Activated CD4-positive, alpha-beta T cell treated with anti-CD3 and anti-CD28 coated beads, Interleukin-2, amount 50 U/mL, for 4 hours (primary cell): ENCODE measurements around the gene SSX2IP.

Source experiments
- DNase-seq, 2 experiments: peaks; one replicate each; pipeline ENCODE4 v3.0.0-alpha.2; 2020

Gene SSX2IP

GRCh38 chr1:84708031-84708430, 17.8 kb upstream of the SSX2IP start:
- DNase-seq, result no peak

DNA sequence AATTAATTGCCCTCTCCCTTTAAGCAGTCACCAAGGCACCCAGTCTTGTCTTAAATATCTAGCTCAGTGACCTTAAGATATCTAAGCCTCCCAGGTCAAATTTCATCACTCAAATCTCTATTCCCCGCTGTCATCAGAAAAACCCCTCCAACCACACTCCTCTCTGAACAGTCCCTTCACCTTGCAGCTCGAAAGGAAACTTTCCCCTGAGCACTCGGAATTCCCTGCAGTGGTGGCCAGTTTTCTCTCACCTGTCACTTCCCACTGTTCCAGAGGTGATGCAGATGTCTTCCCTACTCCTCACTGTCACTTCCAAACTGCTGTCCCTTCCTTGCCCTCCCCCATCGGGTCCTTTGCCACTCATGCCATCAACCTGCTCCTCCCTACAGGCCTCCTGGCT, 15.3 kb upstream of the SSX2IP start:
- DNase-seq, result no peak

GRCh38 chr1:84704872-84705417, 14.7 kb upstream of the SSX2IP start:
- no peak for DNase-seq

DNA sequence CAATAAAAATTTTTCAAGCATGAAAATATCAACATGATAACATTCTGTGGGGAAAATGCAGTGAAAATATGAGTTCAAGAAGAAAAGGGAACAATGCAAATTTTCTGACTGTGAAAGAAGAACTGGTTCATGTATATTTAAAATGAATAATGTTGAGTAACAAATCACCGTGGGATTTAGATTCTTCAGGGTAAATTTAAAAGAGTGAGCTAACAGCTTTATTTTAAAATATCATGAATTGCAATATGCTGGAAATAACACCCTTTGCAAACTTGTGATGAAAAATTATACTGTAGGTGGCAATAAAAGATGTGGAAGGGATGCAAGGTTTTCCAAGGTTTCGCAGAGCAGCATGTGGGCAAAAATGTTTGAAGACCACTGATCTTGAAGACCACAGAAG, 13.2 kb upstream of the SSX2IP start:
- no peak for DNase-seq

DNA sequence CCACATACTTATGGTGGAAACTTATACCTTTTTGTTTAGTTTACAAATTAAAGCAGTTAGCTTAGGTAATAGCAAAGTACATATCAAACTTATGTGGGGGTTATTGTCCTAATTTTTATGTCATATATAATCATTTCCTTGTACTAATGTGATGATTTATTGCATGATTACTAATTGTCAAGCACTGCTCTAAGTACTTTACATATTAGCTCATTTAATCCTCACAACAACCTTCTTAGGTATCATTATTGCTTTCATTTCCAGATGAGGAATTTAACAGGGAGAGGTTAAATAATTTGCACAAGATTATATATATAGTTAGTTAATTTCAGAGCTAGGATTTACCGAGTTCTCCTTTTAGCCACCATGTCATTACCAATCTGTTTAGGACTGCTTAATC, 11.9 kb upstream of the SSX2IP start:
- no peak for DNase-seq

GRCh38 chr1:84701376-84701775, 11.1 kb upstream of the SSX2IP start:
- DNase-seq, result no peak

DNA sequence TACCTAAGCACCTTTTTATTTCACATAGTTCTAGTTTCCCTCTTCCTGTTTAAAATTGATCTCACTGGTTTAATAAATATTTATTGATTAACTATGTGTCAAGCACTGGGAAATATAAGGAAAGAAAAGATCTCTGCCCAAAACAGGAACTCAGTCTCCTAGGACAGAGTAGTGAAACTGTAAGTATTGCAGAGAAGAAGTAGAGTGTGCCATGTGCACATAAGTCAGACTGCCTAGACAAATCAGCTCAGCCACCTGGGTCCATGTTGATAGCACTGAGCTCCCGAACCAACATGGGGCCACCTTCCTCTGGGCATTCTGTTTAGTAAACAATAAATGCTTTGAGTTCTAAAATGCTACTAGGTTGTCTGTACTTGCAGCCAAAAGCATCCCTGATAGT, 9.8 kb upstream of the SSX2IP start:
- no peak for DNase-seq

GRCh38 chr1:84698151-84699110, 8.2 kb upstream of the SSX2IP start:
- DNase-seq, result no peak

GRCh38 chr1:84693785-84694184, 3.5 kb upstream of the SSX2IP start:
- no peak for DNase-seq

DNA sequence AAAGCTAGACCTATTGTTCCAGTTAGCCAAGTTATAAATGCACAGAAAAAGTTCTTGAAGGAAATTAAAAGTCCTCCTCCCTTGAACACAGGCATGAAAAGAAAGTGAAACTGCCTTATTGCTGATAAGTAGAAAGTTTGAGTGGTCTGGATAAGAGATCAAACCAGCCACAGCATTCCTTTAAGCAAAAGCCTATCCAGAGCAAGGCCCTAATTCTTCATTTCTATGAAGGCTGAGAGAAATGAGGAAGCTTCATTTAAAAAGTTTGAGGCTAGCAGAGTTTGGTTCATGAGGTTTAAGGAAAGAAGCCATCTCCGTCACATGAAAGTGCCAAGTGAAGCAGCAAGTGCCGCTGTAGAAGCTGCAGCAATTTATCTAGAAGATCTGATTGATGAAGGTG, 2.7 kb upstream of the SSX2IP start:
- DNase-seq, result no peak

DNA sequence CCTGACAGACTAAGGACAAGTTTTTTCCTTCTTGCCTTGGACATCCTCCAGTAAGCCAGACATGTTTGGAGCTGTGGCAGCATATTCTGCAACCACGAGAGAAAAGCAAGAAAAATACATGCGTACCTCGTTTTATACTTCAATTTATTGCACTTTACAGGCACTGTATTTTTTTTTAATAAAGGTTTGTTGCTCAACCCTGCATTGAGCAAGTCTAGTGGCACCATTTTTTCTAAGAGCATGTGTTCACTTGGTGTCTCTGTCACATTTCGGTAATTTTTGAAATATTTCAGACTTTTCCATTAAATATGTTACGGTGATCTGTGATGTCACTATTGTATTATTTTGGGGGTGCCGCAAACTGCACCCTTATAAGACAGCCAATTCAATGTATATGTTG, 2.1 kb upstream of the SSX2IP start:
- DNase-seq, result no peak

GRCh38 chr1:84691122-84691783, 992 bp upstream of the SSX2IP start:
- no peak for DNase-seq

DNA sequence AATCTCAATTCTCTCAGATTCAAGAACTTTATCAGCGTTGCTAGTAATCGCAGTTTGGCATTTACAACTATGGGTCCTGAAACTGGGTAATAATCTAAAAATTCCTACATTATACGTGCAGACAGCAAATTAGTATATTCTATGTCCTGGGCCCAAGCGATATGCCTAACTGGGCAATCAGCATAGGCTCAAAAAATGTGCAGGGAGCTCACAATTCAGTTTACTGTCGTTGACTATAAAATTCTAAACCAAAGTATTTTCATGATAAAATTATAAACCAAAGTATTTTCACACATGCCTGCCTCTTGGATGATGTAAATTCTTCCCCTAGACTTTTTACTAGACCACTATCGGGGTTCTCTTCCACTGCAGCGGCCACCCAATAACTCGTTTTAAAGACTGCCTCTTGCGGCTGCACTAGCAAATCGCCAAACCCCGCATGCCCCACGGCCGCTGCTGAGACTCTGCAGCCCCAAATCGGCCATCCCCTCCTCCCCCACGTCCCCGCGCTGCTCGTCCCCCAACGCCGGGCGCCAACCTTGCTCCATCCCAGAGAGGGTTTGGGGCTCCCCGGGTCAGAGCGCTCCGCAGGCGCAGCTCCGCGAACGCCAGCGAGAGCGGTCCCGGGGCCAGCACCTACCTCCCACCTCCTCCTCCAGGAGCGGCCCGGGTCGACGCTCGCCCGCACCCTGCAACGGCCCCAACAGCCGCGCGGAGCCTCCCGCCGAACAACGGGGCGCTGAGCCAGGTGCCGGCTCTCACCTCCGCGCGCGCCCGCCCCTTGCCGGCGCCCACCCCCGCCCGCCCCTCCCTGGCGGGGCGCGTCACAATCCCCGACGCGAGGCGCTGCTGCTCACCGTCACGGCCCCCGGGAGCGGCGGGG, 506 bp downstream of the SSX2IP start:
- peak in 1 of 2 experiments; percentile 13 for DNase-seq

GRCh38 chr1:84688463-84689061, 1.7 kb downstream of the SSX2IP start:
- DNase-seq, result no peak

DNA sequence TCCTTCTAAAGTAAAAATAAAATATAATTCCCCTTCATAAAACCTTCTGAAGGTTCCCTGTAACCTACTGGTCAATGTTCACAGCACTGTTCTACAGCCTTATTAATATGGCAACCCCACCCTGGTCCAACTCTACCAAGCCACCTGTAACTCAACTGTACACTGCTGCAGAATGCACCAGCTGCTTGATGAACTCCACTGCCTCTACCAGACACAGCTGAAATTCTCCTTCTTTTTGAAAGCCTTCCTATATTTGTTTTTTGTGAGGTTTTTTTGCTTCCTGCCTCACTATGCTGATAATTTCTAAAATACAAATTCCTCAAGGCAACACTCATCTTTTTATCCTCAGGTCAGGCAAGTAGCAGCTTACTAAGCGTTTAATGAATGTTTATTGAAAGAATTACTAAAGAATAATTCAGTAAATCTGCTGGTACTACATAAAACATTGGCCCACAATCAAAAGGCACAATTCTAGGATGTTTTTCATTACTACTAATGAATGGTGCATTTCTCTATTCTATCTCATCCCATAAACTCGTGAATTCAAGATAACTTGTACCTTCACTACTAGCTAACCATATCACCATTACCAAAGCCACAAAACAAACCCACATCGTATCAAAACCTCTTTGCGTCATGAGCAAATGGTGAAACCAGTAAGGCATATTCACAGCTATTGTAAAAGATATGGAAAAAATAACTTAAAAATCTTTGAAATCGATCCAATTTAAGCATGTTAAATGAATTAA, 2.4 kb downstream of the SSX2IP start:
- DNase-seq, result no peak

DNA sequence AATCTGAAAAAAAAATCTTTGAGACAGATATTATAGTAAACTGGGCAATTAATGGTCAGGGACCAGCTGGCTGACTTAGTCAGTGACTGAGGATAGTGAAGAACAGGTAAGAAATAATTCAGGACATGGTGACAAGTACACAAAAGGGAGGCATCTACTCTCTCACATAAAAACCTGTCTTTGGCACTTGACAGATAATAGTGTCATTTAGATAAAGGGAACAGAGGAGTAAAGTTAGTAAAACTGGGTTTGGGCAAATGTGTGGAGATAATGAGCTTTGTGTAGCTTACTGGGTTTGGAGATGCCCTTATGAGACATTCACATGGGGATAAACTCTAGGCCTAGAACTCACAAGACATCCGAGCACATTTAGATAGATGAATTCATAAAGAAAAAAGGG, 4.0 kb downstream of the SSX2IP start:
- DNase-seq, result no peak

DNA sequence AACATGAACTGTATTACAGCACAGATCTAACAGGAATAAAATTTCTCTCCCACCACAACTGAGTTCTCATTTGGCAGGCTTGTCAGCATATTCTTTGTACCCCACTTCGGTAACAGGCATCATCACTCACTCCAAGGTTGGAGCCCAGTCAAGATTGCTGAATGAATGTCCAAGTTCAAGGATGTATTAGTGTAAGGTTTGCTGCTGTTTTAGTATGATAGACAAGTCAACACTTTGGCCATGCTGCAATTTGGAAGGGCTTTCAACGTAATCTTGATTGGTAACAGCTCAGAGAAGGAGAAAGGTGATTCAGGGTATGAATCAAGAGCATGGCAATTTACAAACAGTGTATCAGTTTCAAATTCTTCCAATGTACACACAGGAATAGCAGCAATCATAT, 6.8 kb downstream of the SSX2IP start:
- no peak for DNase-seq

DNA sequence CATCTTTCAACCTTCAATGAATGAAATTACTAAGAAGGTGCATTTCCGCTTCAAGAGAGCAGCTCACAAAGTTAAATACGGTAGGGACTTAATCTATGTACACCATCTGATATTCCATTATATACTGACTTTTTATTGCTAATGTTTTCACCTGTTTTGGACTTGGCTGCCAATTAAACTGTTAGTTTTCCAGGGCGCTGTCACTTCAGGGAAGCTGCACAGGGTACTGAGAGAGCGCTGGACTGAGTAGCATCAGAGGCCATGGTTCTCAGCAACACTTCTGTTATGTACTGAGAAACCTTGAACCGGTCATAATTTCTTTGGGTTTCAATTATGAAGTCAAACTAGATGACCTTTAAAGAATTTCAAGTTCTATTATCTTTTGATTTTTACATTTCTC, 8.2 kb downstream of the SSX2IP start:
- no peak for DNase-seq

DNA sequence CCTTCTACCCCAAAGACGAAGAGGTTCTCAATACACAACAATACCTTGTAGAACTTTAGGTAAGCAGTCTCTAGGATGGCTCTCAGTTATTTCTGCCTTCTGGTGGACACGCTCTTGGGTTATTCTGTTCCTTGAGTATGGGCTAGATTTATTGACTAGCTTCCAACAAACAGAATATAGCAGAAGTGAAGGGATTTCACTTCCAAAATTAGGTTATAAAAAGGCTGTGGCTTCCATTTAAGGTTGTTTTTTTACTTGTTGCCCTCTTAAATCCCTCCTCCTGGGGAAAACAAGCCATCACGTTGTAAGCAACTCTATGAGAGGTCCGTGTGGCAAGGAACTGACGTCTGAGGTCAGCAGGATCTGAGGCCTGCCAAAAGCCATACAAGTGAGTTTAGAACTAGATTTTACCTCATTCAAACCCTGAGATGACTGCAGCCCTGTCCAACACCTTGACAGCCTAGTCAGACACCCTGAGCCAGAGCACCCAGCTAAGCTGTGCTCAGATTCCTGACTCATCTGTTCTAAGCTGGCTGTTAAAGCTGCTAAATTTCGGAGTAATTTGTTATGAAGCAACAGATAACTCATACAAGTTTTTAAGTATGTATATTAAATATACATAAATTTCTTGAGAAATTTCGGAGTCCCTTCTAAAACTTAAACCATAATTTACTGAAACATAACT, 12.7 kb downstream of the SSX2IP start:
- DNase-seq, result no peak

DNA sequence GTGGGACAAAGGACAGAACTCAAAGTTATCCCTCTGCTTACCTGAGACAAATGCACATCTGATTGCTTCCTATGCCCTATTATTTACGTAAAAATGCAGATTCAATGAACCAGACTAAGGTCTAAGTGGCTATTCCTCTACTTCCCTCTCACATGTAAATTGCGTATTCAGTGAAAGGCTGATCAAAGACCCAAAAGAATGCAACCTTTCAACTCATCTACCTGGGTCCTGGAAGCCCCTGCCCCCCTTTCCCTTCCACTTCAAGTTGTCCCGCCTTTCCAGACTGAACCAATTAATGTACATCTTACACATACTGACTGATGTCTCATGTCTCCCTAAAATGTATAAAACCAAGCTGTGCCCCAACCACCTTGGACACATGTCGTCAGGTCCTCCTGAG, 14.6 kb downstream of the SSX2IP start:
- DNase-seq, result no peak

DNA sequence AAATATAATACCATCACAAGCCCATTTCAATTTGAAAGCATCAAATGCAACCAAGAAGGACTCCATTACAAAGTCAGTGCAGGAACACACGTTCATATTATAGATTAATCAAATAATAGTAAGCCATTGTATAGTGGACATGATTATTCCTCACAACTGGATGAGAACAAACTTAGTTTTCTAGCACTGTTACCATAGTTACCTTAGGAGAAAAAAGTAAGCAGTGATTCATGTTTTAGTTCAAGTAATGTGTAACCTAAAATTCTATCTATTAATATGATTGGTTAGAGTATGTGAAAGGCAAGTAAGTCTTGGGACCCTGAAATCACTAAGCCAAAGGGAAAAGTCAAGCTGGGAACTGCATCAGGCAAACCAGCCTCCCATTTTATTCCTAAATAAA, 15.2 kb downstream of the SSX2IP start:
- no peak for DNase-seq
